NCI-H510A treated with DMSO at 0.1 percent for 48 hours (cell line): ENCODE results near the gene FAM120AOS.

Experiments used
- DNase-seq: peaks from one replicate; lab custom pipeline; 2025; lab: John Stamatoyannopoulos, UW

The FAM120AOS gene

GRCh38 chr9:93453047-93453914 lies at the start of gene FAM120AOS:
TSS of gene FAM120AOS (minus strand) at chr9:93453581. CDS start at chr9:93452709, 872 bp downstream.
- peak; percentile 95 for DNase-seq

GRCh38 chr9:93501406-93501805 lies 48.0 kb upstream of the FAM120AOS start:
- no peak for DNase-seq

- DNase-seq: no peak
These were observed 47.4 kb upstream of the FAM120AOS start for GRCh38 chr9:93500571-93501298.

GRCh38 chr9:93496285-93496684 lies 42.9 kb upstream of the FAM120AOS start:
- DNase-seq: no peak

GRCh38 chr9:93493949-93494348 lies 40.6 kb upstream of the FAM120AOS start:
- no peak for DNase-seq

- DNase-seq: no peak
These were observed 38.9 kb upstream of the FAM120AOS start for GRCh38 chr9:93492327-93492726.

- no peak for DNase-seq
These were observed 38.3 kb upstream of the FAM120AOS start for GRCh38 chr9:93491593-93492232.

GRCh38 chr9:93488244-93488643 lies 34.9 kb upstream of the FAM120AOS start:
- no peak for DNase-seq

- no peak for DNase-seq
These were observed 32.9 kb upstream of the FAM120AOS start for GRCh38 chr9:93486268-93486667.

- DNase-seq: peak; percentile 24
These were observed 30.1 kb upstream of the FAM120AOS start for GRCh38 chr9:93483497-93483896.

GRCh38 chr9:93480728-93481324 lies 27.4 kb upstream of the FAM120AOS start:
- DNase-seq: no peak

- DNase-seq: no peak
These were observed 26.9 kb upstream of the FAM120AOS start for GRCh38 chr9:93480262-93480661.

GRCh38 chr9:93479726-93480125 lies 26.3 kb upstream of the FAM120AOS start:
- DNase-seq: no peak

- DNase-seq: peak; percentile 11
These were observed 24.0 kb upstream of the FAM120AOS start for GRCh38 chr9:93477397-93477796.

GRCh38 chr9:93476924-93477323 lies 23.5 kb upstream of the FAM120AOS start:
- DNase-seq: no peak

GRCh38 chr9:93475856-93476255 lies 22.5 kb upstream of the FAM120AOS start:
- no peak for DNase-seq

- DNase-seq: no peak
These were observed 21.7 kb upstream of the FAM120AOS start for GRCh38 chr9:93475108-93475507.

GRCh38 chr9:93473411-93473810 lies 20.0 kb upstream of the FAM120AOS start:
- no peak for DNase-seq

GRCh38 chr9:93471124-93471523 lies 17.7 kb upstream of the FAM120AOS start:
- DNase-seq: no peak

- no peak for DNase-seq
These were observed 17.0 kb upstream of the FAM120AOS start for GRCh38 chr9:93470391-93470790.

- DNase-seq: no peak
These were observed 15.5 kb upstream of the FAM120AOS start for GRCh38 chr9:93468763-93469456.

- DNase-seq: no peak
These were observed 14.1 kb upstream of the FAM120AOS start for GRCh38 chr9:93467462-93467861.
